ENCODE measurements around the gene ITGB4. TPM values are rescaled to one million over a fixed set of nuclear protein-coding genes. Genes with fewer than 3 reads are reported as not detected.

ITGB4 gene
- 0.76 and 4.8 TPM in 2 replicates for total RNA-seq

DNA sequence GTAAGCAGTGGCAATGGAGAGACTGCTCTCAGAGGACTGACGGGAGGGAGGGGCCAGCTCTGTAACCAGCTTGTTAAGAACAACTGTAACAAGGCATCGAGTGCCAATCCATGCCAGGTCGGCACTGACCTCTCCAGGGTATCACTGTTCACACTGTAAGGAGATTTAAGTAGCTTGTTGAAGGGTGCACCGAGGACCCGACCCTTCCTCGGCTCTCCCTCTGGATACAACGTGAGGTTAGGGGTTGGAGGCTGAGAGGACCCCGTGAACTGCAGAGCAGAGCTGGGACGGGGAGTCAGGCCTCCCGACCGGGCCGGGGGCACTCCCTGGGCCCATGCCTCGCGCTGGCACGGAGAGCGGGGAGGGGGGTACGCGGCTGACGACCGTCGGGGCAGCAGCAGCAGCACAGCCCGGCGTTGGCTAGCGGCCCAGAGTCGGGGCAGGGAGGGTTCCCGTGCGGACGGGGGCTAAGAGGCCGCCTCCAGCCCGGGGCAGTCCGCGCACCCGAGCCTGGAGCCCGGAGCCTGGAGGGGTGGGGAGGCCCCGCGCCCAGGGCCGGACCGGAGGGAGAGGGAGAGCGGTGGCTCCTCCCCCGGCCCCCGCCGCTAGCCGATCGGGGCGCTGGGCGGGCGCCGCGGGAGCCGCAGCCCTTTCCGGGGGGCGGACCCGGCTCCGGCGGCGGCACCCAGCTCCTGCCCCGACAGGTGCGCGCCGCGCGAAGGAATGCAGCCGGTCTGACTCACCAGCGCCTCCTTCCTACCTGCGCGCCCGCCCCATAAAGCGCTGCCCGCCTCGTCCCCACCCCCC, at the start of gene ITGB4:
Gene ITGB4, plus strand, starts transcription at position 804 of the 807 bp plus-strand sequence. CDS start 3,245 bp downstream, outside the sequence.
- no peak for DNase-seq (ENCODE audit: extremely low read depth, low read depth, low spot score)

DNA sequence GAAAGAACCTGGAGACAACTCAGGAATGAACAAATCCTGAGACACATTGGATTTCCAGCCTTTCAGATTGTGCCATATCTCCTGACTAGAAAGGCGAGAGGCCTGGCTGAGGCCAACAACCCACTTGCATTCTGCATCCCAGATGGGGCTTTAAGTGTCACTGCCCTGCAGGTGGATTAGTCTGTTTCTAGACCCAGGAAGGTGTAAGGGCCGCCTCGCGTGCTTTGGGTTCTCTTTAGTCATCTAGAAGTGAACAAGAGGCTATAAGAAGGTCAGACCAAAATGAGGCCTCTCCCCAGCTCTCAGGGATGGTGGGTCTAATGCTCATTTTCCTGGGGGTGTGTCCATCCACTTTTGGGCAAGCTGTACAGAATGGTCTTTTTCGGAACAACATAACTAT, 49.2 kb upstream of the ITGB4 start:
- no peak for DNase-seq (ENCODE audit: extremely low read depth, low read depth, low spot score)

DNA sequence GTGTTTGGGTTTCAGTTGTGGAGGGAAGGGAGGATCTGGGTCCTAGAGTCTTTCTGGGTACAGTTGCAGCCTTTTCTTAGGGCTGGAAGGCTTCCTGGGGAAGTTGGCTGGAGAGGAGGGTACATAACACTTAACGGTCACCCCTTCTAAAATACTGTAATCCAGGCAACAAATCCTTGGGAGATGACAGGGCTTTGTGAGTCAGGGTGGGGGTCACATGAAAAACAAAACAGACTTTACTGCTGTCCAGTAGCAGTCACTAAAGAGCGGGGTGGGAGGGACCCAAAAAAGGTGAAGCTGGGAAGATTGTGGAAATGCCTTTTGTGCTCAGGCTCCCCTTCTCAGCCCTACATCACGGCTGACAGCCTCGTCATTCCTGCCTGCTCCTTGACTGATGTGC, 47.8 kb upstream of the ITGB4 start:
- DNase-seq (ENCODE audit: extremely low read depth, low read depth, low spot score) = no peak

DNA sequence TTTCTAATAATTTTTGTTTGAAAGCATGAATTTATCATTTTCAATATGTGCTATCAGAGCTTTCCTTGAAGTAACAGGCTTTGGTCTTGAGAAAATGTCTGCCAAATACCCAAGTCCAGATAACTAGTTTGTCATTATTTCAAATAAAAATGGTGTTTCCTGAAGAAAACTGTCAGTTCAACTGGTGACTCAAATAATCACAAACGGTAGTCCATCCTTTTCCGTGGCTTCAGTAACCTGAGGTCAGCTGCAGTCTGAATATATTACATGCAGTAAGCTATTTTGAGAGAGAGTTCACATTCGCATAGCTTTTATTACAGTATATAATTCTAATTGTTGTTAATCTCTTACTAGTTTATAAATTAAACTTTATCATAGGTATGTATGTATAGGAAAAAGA, 44.8 kb upstream of the ITGB4 start:
- no peak for DNase-seq (ENCODE audit: extremely low read depth, low read depth, low spot score)

DNA sequence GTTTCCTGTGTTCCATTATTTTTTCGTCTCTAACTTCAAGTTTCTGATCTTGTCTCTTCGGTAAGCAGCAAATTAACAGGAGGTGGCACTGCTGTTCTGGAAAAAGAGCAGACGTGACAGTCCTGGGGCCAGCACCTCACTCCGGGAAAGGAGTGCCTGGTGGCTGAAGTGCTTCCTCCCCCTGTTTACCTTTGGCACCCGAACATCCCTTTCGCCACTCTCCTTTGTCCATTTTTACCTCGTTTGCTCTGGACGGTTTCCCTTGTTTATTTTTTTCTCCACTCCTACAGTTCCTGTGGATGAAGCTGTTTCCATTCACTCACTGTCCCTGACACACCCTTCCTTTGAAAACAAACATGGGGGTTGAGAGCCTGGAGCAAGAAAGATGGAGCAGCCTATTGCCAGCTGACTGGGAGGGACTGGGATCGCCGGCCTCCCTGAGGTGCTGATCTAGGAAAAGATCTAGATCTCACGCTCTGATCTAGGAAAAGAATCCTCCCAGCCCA, 41.5 kb upstream of the ITGB4 start:
- DNase-seq (ENCODE audit: extremely low read depth, low read depth, low spot score) = no peak

DNA sequence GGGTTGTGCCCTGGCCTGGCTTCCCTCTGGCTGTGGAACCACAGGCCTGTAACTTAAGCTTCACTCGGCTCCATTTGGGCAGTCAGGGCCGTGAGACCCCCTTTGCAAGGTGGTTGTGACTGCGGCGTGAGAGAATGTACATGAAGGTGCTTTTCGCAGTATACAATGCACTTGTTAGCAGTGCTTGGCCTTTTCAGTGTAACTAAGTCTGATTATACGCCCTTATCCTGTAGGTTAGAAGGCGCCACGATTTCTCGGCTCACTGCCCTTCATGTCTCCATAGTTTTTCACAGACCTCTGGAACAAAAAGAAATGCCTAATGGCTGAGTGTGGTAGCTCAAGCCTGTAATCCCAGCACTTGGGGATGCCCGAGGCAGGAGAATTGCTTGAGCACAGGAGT, 40.8 kb upstream of the ITGB4 start:
- DNase-seq (ENCODE audit: extremely low read depth, low read depth, low spot score) = no peak

DNA sequence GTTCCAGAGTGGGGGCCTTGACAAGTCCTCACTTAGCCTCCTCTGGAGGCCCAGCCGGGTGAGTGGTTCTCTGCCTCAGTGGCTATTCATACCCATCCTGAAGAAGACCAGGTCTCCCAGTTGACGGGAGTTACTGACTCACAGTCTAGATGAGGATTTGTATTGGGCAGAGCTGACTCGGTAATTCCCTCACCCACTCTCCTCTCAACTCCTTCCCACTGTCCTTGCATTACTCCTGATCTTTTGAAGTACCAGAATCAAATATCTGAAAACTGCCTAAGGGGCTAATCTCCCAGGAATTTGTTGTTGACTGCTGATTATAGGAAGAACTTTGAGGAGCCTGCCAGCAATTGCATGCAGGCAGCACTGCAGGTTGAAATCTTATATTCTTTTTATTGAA, 40.0 kb upstream of the ITGB4 start:
- no peak for DNase-seq (ENCODE audit: extremely low read depth, low read depth, low spot score)

DNA sequence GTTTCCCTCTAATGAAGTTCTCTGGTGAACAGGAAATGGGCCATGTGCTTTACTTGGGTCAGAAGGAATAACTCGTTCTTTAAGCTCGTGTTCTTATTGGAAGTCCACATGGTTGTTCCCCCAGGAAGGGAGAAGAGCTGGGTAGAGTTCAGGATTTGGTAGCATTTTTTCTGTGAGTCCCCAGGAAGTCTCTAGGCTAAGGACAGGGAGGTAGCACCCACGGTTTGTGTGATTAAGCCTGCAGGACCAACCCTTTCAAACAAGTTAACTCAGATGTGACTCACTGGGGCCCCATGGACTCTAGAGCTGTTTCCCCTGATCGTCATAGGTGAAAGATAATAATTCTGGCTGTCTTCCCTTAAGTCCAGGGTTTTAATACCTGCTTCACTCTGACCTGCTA, 37.7 kb upstream of the ITGB4 start:
- no peak for DNase-seq (ENCODE audit: extremely low read depth, low read depth, low spot score)

DNA sequence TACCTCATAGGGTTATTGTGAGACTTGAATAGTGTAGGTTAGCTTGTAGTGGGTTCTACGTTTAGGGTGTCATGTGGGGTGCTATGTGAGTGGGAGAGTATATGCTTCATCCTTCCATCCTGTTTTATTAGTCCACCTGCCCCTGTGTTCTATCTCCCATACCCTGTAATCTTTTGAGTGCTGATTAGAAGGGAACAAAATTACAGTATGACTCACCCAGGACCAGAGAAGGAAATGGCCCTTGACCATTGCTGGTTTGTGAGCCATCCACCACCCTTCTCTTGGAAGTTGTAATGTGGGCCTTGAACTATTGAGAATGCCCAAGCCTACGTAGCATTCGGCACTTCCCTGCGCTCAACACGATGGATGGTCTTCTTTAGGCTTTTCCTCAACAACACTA, 37.0 kb upstream of the ITGB4 start:
- DNase-seq (ENCODE audit: extremely low read depth, low read depth, low spot score) = no peak

DNA sequence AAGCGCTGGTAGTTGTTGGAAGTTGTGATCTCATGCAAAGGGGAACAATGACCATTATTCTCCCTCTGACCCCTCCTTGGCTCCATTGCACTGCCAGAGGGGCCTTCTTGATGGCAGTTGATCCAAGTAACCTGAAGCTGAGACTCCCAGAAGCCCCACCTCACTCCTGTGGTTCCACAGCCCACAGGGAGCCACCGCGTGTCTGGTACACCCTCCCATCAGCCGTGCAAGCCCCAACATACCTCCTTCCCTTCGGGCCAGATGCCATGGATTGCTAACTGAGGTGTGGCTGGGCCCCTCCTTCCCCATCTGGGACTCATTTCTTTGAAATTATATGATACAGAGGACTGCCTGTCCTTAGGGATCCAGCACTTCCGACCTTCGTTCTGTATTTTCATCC, 36.3 kb upstream of the ITGB4 start:
- DNase-seq (ENCODE audit: extremely low read depth, low read depth, low spot score) = no peak

DNA sequence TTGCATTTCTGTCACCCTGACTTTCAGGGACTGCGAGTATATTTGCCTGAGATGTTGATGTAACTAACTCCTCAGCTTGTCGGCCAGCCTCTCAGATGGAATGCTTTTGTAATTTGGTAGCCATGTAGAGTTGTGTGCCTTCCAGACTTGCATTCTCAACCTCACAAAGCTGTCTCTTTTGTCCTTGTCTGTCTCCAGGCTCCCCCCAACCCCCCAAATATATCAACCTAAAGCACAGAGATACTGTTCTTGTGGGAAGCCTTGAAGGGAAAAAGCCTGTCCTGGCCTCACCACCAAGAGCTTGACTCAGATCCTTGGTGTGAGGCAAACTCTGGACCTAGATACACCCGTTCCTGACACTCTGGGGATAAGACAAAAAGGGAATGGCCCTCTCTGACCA, 35.8 kb upstream of the ITGB4 start:
- no peak for DNase-seq (ENCODE audit: extremely low read depth, low read depth, low spot score)

DNA sequence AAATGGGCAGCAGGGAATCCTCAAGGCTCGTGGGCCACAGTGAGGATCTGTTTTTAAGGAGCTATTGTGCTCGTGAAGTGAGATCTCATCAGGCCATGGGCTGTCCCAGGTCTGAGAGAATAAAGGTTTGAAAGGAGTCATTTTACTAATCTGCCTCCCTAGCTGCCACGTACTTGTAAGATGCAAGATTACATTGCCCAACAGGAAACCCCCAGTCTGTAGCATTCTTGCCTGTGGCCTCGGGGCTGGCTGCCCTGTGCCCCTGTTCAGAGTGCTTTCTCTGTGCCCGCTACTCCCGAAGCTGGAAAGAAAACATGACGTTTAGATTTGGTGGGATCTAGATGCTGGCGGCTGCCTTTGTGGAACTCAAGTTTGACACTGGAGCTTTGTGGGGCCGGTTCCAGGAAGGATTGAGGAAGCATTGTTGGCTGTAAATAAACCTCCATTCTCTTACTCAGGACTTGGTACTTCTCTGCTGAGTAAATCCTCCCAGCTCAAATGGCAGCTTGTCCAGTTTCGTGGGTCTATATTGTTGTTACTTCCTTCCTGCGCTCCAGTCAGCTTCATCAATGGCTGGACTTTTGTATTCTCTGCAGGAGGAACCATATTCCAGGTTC, 32.9 kb upstream of the ITGB4 start:
- DNase-seq (ENCODE audit: extremely low read depth, low read depth, low spot score) = no peak

DNA sequence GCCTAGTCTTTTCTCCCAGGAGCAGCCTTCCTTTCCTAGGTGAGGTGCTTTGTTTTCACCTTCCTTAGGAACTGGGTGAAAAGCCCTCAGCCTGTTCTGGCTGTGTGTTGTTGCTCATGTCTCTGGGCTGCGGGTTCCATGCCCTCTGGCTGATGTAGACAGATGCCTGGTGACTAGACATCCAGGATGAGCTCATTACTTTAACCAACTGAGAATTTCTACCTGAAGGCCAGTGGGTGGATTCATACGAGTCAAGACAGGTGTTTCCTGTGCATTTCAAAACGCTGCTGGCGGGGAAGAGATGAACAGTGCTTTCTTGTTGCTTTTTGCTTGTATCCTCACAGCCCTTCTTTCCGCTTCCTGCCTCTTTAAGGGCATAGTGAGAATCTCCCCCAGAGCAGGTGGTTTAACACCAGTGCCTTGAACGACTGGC, 31.8 kb upstream of the ITGB4 start:
- DNase-seq (ENCODE audit: extremely low read depth, low read depth, low spot score) = no peak

DNA sequence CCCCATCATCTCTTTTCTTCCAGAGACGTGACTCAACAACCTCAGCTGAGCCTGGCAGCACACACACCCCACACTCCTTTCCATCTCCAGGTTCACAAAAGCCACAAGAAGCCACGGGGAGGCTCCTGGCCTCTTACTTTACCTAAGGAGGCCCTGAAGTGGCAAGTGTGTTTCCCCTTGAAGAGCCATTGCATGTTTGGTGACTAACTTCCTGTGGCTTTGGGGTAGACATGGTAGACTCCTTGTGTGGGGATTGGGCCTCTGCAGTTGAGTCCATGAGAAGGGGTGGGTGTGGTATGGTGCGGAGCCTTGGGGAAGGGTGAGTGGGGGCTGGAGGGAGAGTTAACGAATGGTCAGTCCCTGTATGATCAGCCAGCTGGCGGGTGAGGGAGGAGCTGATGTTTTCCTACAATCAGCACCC, 29.9 kb upstream of the ITGB4 start:
- DNase-seq (ENCODE audit: extremely low read depth, low read depth, low spot score) = no peak

DNA sequence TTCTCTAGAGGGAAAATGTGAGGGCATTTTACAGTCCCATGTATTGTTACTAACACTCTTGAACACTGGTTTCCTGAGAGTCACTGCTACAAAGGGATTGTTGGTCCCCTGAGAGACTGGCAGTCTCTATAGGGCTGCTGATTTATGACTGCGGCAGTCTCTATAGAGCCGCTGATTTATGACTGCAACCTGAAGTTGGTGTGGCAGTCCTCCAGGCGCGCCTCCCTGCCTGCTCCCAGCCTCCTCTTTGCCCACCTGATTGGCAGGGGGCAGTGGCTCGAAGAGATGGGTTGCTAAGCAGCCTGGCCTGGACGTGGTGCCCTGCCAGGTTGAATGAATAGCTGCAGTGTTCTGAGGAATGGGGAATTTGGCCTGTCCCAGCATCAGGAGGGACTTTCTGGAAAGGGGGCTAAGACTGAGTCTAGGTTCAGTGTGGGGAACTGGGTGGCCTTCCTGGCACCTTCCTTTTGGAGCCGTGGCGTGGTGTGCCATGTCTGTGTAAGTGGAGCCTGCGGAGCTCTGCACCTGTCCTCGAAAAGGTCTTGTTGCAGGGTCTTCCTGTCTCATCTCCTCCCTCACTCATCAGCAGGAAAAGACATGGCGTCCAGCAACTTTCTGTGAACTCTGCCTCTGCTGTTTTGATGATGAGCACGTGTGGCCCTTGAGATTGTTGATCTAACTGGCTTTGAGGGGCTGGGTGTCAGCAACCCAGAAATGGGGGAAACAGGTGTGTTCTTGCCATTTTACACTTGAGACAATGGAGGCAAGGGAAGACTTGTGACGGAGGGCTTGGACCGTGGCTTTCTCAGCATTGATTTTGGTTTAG, 29.2 kb upstream of the ITGB4 start:
- DNase-seq (ENCODE audit: extremely low read depth, low read depth, low spot score) = no peak

DNA sequence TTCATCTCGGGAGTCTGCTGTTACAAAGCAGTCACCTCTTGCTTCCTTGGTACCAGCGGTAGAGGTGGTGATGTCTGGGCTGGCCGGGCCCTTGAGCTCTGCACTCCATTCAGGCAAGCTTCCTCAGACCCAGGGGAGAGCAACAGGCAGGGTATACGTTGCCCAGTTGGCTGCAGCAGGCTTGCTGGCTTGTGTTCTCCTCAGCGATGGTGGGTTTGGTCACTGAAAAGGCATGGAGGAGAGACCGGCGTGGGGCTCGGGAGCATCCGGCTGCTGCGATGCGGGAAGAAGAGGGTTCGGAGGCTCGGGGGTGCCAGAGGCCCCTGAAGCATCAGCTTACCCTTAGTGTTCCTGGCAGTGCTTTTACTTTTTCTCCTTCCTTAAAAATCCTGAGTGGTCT, 28.3 kb upstream of the ITGB4 start:
- DNase-seq (ENCODE audit: extremely low read depth, low read depth, low spot score) = no peak

DNA sequence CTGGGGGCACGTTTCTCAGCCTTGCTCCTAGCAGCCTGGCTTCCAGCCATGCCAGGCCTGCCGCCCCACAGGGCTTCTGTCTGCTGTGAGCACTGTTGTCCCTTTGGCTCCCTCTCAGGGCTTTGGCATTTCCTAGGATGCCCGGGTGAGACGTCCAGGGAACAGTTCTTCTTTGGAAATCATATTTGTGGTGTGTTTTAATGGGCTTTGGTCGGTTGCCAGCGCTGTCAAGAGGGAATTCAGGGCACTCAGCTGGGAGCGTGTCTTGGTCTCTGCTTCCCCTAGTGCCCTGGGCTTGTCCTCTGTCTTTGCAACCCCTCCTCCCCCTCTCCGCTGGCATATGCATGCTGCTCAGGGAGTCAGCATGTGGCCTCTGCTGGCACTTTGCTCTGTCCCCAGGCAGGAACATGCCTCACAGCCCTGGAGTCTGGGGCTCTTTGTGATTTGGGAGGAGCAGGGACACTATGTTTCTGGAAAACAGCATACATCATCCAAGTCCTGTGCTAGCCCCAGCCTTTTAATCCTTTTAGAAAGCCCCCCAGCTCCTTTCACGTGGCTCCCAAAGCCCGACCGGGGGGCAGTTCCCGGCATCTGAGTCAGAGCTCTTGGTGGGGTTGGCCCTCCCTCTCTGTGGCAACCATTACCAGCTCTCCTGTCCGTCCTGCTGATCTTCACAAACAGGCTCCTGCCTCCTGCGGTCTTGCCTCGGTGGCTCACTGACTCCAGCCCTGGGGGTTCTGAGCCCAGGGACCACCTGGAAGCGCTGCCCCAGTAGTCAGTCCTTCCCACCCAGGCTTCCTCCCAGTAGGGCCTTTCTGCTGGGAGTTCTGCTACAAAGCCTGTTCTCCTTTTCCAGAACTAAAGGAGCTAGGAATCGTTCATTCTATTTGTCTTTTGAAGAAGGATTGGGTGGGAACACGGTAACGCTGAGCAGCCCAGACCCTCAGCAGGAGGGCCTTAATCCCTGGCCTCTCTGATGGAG, 27.5 kb upstream of the ITGB4 start:
- no peak for DNase-seq (ENCODE audit: extremely low read depth, low read depth, low spot score)

DNA sequence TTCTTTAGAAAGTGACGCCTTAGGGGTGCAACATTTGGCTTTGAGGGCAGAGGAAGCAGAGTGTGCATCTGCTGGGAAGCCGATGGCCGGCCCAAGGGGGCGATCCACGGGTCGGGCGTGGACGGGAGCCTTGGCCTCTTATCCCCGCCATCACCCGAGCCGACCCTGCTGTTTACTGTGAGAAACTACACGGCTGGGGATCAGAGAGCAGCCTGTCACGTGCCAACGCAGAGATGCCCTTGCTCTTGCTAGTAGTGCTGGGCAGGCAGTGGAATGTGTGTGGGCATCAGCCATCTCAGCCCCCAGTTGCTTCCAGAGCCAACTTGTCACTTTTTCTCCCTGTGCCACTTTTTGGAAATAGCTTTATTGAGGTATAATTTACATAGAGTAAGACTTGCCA, 26.7 kb upstream of the ITGB4 start:
- no peak for DNase-seq (ENCODE audit: extremely low read depth, low read depth, low spot score)

DNA sequence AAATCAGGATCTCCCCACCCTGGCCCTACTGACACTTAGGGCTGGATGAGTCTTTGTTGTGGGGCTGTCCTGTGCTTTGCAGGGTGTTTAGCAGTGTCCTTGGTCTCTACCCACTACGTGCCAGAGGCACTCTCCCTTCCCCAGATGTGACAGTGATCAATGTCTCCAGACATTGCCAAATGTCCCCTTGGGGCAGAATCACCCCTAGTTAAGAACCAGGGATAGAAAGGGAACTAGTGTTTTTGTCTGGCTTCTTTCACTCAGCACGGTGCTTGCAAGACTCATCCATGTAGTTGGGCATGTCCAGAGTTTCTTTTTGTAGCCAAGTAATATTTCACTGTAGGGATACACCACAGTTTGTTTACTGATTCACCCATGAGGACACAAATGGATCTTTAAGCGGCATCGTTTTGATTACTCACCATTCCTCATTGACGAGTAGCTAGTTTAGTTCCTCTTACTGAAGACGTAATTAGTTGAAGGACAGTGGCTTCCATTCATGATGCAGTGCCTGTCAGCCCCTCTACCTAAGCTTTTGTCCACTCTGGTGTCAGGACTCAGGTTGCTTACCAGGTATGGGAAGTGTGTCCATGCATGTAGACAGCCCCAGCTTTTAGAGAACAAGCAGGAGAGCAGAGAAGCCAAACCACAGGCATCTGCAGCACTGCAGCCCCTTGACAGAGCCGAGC, 26.0 kb upstream of the ITGB4 start:
- DNase-seq (ENCODE audit: extremely low read depth, low read depth, low spot score) = no peak

DNA sequence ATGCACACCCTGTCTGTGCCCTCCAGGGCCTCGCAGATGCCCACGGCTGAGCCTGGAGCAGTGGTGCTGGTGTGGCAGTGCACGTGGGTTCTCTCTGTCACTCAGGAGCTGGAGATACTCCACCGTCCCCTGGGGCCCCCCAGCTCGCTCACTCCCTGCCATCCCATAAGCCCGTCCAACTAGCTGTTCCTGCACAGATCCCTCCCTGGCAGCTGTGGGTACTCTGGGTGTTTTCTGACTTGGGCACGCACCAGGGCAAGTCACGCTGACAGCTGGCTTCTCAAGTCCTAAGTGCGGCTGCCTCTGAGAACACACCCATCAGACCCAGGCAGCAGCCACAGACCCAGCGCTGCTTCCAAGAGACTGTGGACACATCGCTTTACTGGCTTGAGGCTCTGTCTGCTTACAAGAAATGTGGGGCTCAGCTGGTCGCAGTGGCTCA, 25.4 kb upstream of the ITGB4 start:
- DNase-seq (ENCODE audit: extremely low read depth, low read depth, low spot score) = no peak
